HFFc6 (cell line): ENCODE results near the gene LRRC75B. TPM values are rescaled to one million over a fixed set of nuclear protein-coding genes. Genes with fewer than 3 reads are reported as not detected.

Experiments used
- DNase-seq: peaks from one replicate; pipeline ENCODE4 v3.0.0-alpha.2; 2018
- H3K27ac Mint-ChIP-seq: 2 replicates; pipeline ENCODE4 v1.8.0; 2020; ENCODE audit warnings: mild to moderate bottlenecking, mixed read lengths
- H3K27me3 Mint-ChIP-seq: 2 replicates; pipeline ENCODE4 v1.8.0; 2021; ENCODE audit warnings: mild to moderate bottlenecking, moderate library complexity, mixed read lengths; ENCODE audit not compliant: insufficient read depth
- H3K36me3 Mint-ChIP-seq: 2 replicates; pipeline ENCODE4 v1.8.0; 2021; ENCODE audit warnings: low read depth, mixed read lengths
- H3K4me1 Mint-ChIP-seq: 2 replicates; pipeline ENCODE4 v1.8.0; 2020; ENCODE audit warnings: low read depth, mixed read lengths
- H3K4me3 Mint-ChIP-seq: 2 replicates; pipeline ENCODE4 v1.8.0; 2020; ENCODE audit warnings: mild to moderate bottlenecking, moderate library complexity, mixed read lengths
- H3K9me3 Mint-ChIP-seq: 2 replicates; pipeline ENCODE4 v1.8.0; 2020; ENCODE audit warnings: mild to moderate bottlenecking, mixed read lengths
- total RNA-seq, 6 experiments: library from RNA; stranded (reverse); fragmentation: NEBNext Ultra II Directional; extraction: Animal tissue kit (Norgen Biotek cat#: 25700); gene quantifications; 2 replicates in 1 of 6; 3 replicates in 5 of 6; pipeline ENCODE4 v1.2.3, GENCODE V29; 2021
- TF ChIP-seq, protein P1 (sequence below): fragments of 200-600 bp; sonication (generic); IDR thresholded peaks from 2 replicates; pipeline ENCODE4 v1.5.0; 2021; ENCODE audit warnings: antibody characterized with exemption, mild to moderate bottlenecking

LRRC75B gene
- total RNA-seq, 6 experiments from 2014 or later = 0.87 to 1.6 (median 1.0) TPM

GRCh38 chr22:24540470-24540869 lies 52.4 kb downstream of the LRRC75B start:
- H3K27me3 Mint-ChIP-seq = no peaks in the 10 kb centered on the region
- TF ChIP-seq, protein P1, sequence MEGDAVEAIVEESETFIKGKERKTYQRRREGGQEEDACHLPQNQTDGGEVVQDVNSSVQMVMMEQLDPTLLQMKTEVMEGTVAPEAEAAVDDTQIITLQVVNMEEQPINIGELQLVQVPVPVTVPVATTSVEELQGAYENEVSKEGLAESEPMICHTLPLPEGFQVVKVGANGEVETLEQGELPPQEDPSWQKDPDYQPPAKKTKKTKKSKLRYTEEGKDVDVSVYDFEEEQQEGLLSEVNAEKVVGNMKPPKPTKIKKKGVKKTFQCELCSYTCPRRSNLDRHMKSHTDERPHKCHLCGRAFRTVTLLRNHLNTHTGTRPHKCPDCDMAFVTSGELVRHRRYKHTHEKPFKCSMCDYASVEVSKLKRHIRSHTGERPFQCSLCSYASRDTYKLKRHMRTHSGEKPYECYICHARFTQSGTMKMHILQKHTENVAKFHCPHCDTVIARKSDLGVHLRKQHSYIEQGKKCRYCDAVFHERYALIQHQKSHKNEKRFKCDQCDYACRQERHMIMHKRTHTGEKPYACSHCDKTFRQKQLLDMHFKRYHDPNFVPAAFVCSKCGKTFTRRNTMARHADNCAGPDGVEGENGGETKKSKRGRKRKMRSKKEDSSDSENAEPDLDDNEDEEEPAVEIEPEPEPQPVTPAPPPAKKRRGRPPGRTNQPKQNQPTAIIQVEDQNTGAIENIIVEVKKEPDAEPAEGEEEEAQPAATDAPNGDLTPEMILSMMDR = no peak
- H3K9me3 Mint-ChIP-seq = no peaks in the 10 kb centered on the region

GRCh38 chr22:24536089-24536488 lies 56.8 kb downstream of the LRRC75B start:
- TF ChIP-seq, protein P1 = no peak
- H3K27me3 Mint-ChIP-seq = no peaks in the 10 kb centered on the region; the same call in 1 of the 2 replicates
- H3K27ac Mint-ChIP-seq = no peak overlapping the region
- H3K4me1 Mint-ChIP-seq = no peaks in the 10 kb centered on the region
- DNase-seq = no peak
- H3K36me3 Mint-ChIP-seq = peaks cover 8% of the 10 kb centered on the region
- no peaks in the 10 kb centered on the region for H3K9me3 Mint-ChIP-seq
- no peak overlapping the region for H3K4me3 Mint-ChIP-seq

More at GRCh38 chr22:24540470-24540869, 52.4 kb downstream of the LRRC75B start:
- DNase-seq = no peak
- H3K27ac Mint-ChIP-seq = no peak overlapping the region
- peaks cover 8% of the 10 kb centered on the region for H3K36me3 Mint-ChIP-seq
- H3K4me3 Mint-ChIP-seq = no peak overlapping the region
- peaks cover 9% of the 10 kb centered on the region for H3K4me1 Mint-ChIP-seq

Other genes with a start within 250 kb of the LRRC75B start
- gene ADORA2A, start 165.5 kb downstream of the LRRC75B start, total RNA-seq = 1 to 10 TPM; 1.1 to 2.9 (median 1.4) TPM
- under 1 TPM in 4 of 6 experiments, not detected in 2; 0.07 to 0.14 (median 0.12) TPM for gene UPB1, start 97.7 kb downstream of the LRRC75B start, total RNA-seq
- gene GUCD1, start 37.9 kb downstream of the LRRC75B start, total RNA-seq = 10 to 100 TPM; 82.4 to 99.5 (median 89.0) TPM
- gene SNRPD3, start 37.1 kb downstream of the LRRC75B start, total RNA-seq = 100 to 1,000 TPM in 5 of 6 experiments, 10 to 100 TPM in 1; 98.9 to 108 (median 104) TPM
- gene GGT1, start 10.1 kb upstream of the LRRC75B start, total RNA-seq = 1 to 10 TPM in 5 of 6 experiments, under 1 TPM in 1; 0.89 to 2.8 (median 1.4) TPM
- not detected for gene PIWIL3, start 181.6 kb upstream of the LRRC75B start, total RNA-seq
- gene SGSM1, start 213.1 kb upstream of the LRRC75B start, total RNA-seq = not detected